Liver (tissue), 9 donors: Measurements from ENCODE around the gene CFAP299. TPM values are rescaled to one million over a fixed set of nuclear protein-coding genes. Genes with fewer than 3 reads are reported as not detected.

Source experiments
- DNase-seq: peaks from one replicate; pipeline ENCODE4 v3.0.0-alpha.2; 2017; ENCODE audit warnings: low spot score
- H3K27ac ChIP-seq, 2 donors: one replicate each; pipeline ENCODE4 v1.7.0; 2013; ENCODE audit warnings: inconsistent platforms in 2 of 2, low read length in 2 of 2, control low read depth in 1 of 2, low read depth in 1 of 2, mild to moderate bottlenecking in 1 of 2
- H3K27me3 ChIP-seq, 4 donors: one replicate each; pipeline versions ENCODE4 v1.6.1 to v1.7.0; 2013; ENCODE audit warnings: low read length in 3 of 4, inconsistent platforms in 1 of 4, mild to moderate bottlenecking in 1 of 4, moderate library complexity in 1 of 4; ENCODE audit not compliant: control insufficient read depth in 4 of 4, insufficient read depth in 4 of 4
- H3K36me3 ChIP-seq, 4 donors: one replicate each; pipeline versions ENCODE4 v1.6.1 to v1.7.0; 2013; ENCODE audit warnings: low read length in 3 of 4, mild to moderate bottlenecking in 3 of 4, low read depth in 1 of 4, moderate library complexity in 1 of 4; ENCODE audit not compliant: control insufficient read depth in 4 of 4, insufficient read depth in 3 of 4
- H3K4me1 ChIP-seq, 4 donors: one replicate each; pipeline versions ENCODE4 v1.6.1 to v1.7.0; 2013; ENCODE audit warnings: low read length in 3 of 4, mild to moderate bottlenecking in 3 of 4, moderate library complexity in 1 of 4; ENCODE audit not compliant: control insufficient read depth in 4 of 4, insufficient read depth in 4 of 4
- H3K4me3 ChIP-seq, 3 donors: one replicate each; pipeline versions ENCODE4 v1.6.1 to v1.7.0; 2013; ENCODE audit warnings: low read length in 3 of 3, control low read depth in 1 of 3, low read depth in 1 of 3, mild to moderate bottlenecking in 1 of 3
- H3K9ac ChIP-seq, 2 donors: one replicate each; pipeline ENCODE4 v1.7.0; 2013; ENCODE audit warnings: low read length in 2 of 2, mild to moderate bottlenecking in 2 of 2, moderate library complexity in 2 of 2, control low read depth in 1 of 2, low read depth in 1 of 2
- H3K9me3 ChIP-seq, 4 donors: one replicate each; pipeline versions ENCODE4 v1.6.1 to v1.7.0; 2013; ENCODE audit warnings: low read length in 3 of 4; ENCODE audit not compliant: control insufficient read depth in 4 of 4
- EGR1 ChIP-seq, 2 donors: IDR thresholded peaks; 2 replicates each; pipeline ENCODE4 v1.6.1; 2016 to 2018; ENCODE audit warnings: antibody characterized with exemption in 2 of 2, low read depth in 2 of 2
- FOXA1 ChIP-seq: IDR thresholded peaks from 2 replicates; pipeline ENCODE4 v1.6.1; 2016; ENCODE audit warnings: antibody characterized with exemption
- FOXA2 ChIP-seq: IDR thresholded peaks from 2 replicates; pipeline ENCODE4 v1.6.1; 2016; ENCODE audit warnings: antibody characterized with exemption
- GABPA ChIP-seq, 2 donors: IDR thresholded peaks in 1 of 2; conservative IDR thresholded peaks in 1 of 2; 2 replicates each; pipeline ENCODE4 v1.6.1; 2016; ENCODE audit warnings: antibody characterized with exemption in 2 of 2, mild to moderate bottlenecking in 1 of 2, moderate library complexity in 1 of 2
- HNF4A ChIP-seq, 2 donors: conservative IDR thresholded peaks; 2 replicates each; pipeline ENCODE4 v1.6.1; 2016; ENCODE audit warnings: antibody characterized with exemption in 2 of 2, mild to moderate bottlenecking in 2 of 2
- HNF4G ChIP-seq: IDR thresholded peaks from 2 replicates; pipeline ENCODE4 v1.6.1; 2016; ENCODE audit warnings: antibody characterized with exemption
- JUND ChIP-seq, 2 donors: IDR thresholded peaks; 2 replicates each; pipeline ENCODE4 v1.6.1; 2016; ENCODE audit warnings: antibody characterized with exemption in 2 of 2
- NR2F2 ChIP-seq: IDR thresholded peaks from 2 replicates; pipeline ENCODE4 v1.6.1; 2016; ENCODE audit warnings: antibody characterized with exemption
- RAD21 ChIP-seq, 2 donors: IDR thresholded peaks; 2 replicates each; pipeline ENCODE4 v1.6.1; 2016; ENCODE audit warnings: antibody characterized with exemption in 2 of 2, mild to moderate bottlenecking in 2 of 2
- TAF1 ChIP-seq: conservative IDR thresholded peaks from 2 replicates; pipeline ENCODE4 v1.6.1; 2016; ENCODE audit warnings: antibody characterized with exemption, mild to moderate bottlenecking
- YY1 ChIP-seq: IDR thresholded peaks from 2 replicates; pipeline ENCODE4 v1.6.1; 2016; ENCODE audit warnings: antibody characterized with exemption, mild to moderate bottlenecking
- WGBS: extraction: QIAGEN DNeasy Blood & Tissue Kit; methylation state at CpG from one replicate; pipeline ENCODE4 v1.1.7; 2013; 5-methylcytosine and 5-hydroxymethylcytosine counted together
- polyA plus RNA-seq, 2 donors: library from polyadenylated mRNA; stranded (reverse) in 1 of 2; unstranded in 1 of 2; fragments of 200-250 nt in 1 of 2; fragments of >200 nt in 1 of 2; fragmentation: Nextera tagmentation in 1 of 2; extraction: Ambion mirVana in 1 of 2; gene quantifications; one replicate each; pipeline versions ENCODE4 v1.2.1 to v1.2.3, GENCODE V29; 2013 to 2015
- total RNA-seq, 2 donors: library from RNA; depleted of rRNA; stranded (reverse); fragments of >200 nt; gene quantifications; one replicate each; pipeline ENCODE4 v1.2.3, GENCODE V29; 2014
- TF ChIP-seq, protein P1 (sequence below): fragments of 150-350 bp; IDR thresholded peaks from 2 replicates; pipeline ENCODE4 v1.5.1; 2017; ENCODE audit warnings: improper control_type of control experiment, low read depth, low read length; ENCODE audit not compliant: missing input control
- TF ChIP-seq, protein P2 (sequence below): IDR thresholded peaks from 2 replicates; pipeline ENCODE4 v1.6.1; 2016; ENCODE audit warnings: antibody characterized with exemption
- TF ChIP-seq, protein P3 (sequence below): IDR thresholded peaks from 2 replicates; pipeline ENCODE4 v1.6.1; 2016; ENCODE audit warnings: antibody characterized with exemption
- TF ChIP-seq, protein P4 (sequence below): IDR thresholded peaks from 2 replicates; pipeline ENCODE4 v1.6.1; 2016; ENCODE audit warnings: antibody characterized with exemption
- donor health status: healthy.
- donor health status: healthy.
- donor health status: healthy.
- donor health status: healthy.
- donor health status: healthy.

CFAP299 gene
- total and polyA plus RNA-seq, 4 donors, result not detected

DNA sequence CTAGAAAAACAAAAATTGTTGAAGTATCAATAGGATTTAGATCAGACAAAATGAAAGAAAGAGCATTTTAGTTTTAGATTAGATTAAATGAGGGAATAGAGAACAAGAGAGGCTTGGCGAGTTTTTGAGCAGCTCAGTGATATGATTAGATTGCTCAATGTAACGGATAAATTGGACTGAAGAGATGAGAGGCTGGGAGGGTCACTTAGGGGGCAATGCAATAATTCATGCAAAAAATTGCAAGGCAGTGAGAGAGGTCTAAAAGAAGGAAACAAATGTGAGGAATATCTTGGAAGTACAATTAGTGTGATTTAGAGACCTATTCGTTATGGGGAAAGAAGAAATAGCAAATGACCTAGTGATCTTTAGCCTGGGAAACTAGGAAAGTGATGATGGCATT lies 644.7 kb downstream of the CFAP299 start:
- no peaks in the 10 kb centered on the region for H3K4me1 ChIP-seq
- no peaks in the 10 kb centered on the region for H3K9me3 ChIP-seq
- H3K36me3 ChIP-seq, result no peaks in the 10 kb centered on the region
- H3K4me3 ChIP-seq, result no peak overlapping the region
- no peak overlapping the region for H3K27ac ChIP-seq
- no peak overlapping the region for H3K9ac ChIP-seq
- no peak for DNase-seq
- no peak for TF ChIP-seq JUND (IDR thresholded peaks at IDR 0.05)
- TF ChIP-seq YY1, result no peak
- TF ChIP-seq, protein P1, sequence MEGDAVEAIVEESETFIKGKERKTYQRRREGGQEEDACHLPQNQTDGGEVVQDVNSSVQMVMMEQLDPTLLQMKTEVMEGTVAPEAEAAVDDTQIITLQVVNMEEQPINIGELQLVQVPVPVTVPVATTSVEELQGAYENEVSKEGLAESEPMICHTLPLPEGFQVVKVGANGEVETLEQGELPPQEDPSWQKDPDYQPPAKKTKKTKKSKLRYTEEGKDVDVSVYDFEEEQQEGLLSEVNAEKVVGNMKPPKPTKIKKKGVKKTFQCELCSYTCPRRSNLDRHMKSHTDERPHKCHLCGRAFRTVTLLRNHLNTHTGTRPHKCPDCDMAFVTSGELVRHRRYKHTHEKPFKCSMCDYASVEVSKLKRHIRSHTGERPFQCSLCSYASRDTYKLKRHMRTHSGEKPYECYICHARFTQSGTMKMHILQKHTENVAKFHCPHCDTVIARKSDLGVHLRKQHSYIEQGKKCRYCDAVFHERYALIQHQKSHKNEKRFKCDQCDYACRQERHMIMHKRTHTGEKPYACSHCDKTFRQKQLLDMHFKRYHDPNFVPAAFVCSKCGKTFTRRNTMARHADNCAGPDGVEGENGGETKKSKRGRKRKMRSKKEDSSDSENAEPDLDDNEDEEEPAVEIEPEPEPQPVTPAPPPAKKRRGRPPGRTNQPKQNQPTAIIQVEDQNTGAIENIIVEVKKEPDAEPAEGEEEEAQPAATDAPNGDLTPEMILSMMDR, result no peak
- TF ChIP-seq NR2F2, result no peak
- no peak for TF ChIP-seq EGR1 (IDR thresholded peaks at IDR 0.05; ENCODE audit: low read depth in 2 of 2)
- TF ChIP-seq HNF4A (conservative IDR thresholded peaks at IDR 0.05), result no peak
- TF ChIP-seq, protein P2, sequence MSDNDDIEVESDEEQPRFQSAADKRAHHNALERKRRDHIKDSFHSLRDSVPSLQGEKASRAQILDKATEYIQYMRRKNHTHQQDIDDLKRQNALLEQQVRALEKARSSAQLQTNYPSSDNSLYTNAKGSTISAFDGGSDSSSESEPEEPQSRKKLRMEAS, result no peak
- TF ChIP-seq TAF1, result no peak
- TF ChIP-seq FOXA2, result no peak
- TF ChIP-seq, protein P3, sequence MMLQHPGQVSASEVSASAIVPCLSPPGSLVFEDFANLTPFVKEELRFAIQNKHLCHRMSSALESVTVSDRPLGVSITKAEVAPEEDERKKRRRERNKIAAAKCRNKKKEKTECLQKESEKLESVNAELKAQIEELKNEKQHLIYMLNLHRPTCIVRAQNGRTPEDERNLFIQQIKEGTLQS, result no peak
- TF ChIP-seq FOXA1, result no peak
- TF ChIP-seq RAD21 (IDR thresholded peaks at IDR 0.05), result no peak
- TF ChIP-seq, protein P4, sequence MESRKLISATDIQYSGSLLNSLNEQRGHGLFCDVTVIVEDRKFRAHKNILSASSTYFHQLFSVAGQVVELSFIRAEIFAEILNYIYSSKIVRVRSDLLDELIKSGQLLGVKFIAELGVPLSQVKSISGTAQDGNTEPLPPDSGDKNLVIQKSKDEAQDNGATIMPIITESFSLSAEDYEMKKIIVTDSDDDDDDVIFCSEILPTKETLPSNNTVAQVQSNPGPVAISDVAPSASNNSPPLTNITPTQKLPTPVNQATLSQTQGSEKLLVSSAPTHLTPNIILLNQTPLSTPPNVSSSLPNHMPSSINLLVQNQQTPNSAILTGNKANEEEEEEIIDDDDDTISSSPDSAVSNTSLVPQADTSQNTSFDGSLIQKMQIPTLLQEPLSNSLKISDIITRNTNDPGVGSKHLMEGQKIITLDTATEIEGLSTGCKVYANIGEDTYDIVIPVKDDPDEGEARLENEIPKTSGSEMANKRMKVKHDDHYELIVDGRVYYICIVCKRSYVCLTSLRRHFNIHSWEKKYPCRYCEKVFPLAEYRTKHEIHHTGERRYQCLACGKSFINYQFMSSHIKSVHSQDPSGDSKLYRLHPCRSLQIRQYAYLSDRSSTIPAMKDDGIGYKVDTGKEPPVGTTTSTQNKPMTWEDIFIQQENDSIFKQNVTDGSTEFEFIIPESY, result no peak
- peaks cover 0 to 11% (median 0%) of the 10 kb centered on the region in 4 donors for H3K27me3 ChIP-seq
- WGBS, result 66% methylated on average over 3 of the region's 3 CpGs

DNA sequence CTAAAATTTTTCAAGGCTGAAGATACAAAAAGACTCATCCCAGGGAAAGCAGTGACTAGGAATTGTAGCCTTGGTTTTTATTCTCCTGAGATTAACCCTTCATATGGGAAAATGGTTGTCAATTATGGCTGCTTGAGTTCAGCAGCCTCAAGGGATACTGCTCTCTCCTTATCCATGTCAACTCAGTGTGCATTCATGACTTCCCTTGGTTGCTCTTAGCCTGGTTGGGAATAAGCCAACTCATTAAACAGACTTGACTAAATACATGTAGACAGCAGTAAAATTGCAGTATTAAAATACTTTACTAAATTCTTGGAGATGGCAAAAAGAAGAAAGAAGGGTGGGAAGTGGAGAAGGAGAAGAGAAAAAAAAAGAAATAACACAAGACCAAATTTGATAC lies 650.5 kb downstream of the CFAP299 start:
- TF ChIP-seq FOXA2, result no peak
- TF ChIP-seq, protein P3, result no peak
- no peak for TF ChIP-seq GABPA (IDR thresholded peaks at IDR 0.05 in 1 of 2, conservative IDR thresholded peaks at IDR 0.05 in 1 of 2)
- no peak for TF ChIP-seq FOXA1
- no peak for TF ChIP-seq HNF4G
- no peak overlapping the region for H3K4me3 ChIP-seq
- H3K9me3 ChIP-seq, result no peaks in the 10 kb centered on the region
- no peak overlapping the region for H3K9ac ChIP-seq
- no peak overlapping the region for H3K27ac ChIP-seq
- H3K4me1 ChIP-seq, result no peaks in the 10 kb centered on the region
- no peaks in the 10 kb centered on the region for H3K36me3 ChIP-seq
- H3K27me3 ChIP-seq, result peaks cover 0 to 6% (median 0%) of the 10 kb centered on the region in 4 donors
- DNase-seq, result no peak
